ENCODE measurements around the gene SPATA13.
A peak's percentile ranks its signal among the peaks of the same experiment; 100 is the strongest.

Gene SPATA13

DNA sequence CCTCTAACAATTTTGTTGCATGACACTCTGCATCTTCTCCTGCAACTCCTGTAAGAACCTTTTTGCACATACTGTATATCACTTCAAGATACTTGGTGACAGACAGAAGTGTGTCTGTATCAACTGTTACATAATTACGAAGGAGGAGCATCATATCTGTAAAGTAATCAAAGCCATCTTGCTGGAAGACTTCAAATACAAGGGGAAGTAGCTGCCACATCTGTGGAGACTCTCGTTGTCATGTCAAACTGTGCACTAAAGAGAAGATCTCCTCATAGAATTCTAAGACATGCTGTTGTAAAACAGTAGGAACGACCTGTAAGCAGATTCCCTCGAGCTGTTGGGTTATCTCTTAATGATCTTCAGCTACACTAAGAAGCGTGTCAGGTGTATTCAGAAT lies 38.0 kb upstream of the SPATA13 start:
- TF ChIP-seq, protein P1, sequence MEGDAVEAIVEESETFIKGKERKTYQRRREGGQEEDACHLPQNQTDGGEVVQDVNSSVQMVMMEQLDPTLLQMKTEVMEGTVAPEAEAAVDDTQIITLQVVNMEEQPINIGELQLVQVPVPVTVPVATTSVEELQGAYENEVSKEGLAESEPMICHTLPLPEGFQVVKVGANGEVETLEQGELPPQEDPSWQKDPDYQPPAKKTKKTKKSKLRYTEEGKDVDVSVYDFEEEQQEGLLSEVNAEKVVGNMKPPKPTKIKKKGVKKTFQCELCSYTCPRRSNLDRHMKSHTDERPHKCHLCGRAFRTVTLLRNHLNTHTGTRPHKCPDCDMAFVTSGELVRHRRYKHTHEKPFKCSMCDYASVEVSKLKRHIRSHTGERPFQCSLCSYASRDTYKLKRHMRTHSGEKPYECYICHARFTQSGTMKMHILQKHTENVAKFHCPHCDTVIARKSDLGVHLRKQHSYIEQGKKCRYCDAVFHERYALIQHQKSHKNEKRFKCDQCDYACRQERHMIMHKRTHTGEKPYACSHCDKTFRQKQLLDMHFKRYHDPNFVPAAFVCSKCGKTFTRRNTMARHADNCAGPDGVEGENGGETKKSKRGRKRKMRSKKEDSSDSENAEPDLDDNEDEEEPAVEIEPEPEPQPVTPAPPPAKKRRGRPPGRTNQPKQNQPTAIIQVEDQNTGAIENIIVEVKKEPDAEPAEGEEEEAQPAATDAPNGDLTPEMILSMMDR (IDR thresholded peaks at IDR 0.05; ENCODE audit: low read depth, low read length, missing control alignments): no peak
- DNase-seq (ENCODE audit: low read depth): no peak
- H3K4me3 ChIP-seq (ENCODE audit: low read depth, low read length): no peak overlapping the region

GRCh38 chr13:24123761-24124160 lies 36.8 kb upstream of the SPATA13 start:
- DNase-seq (ENCODE audit: low read depth): no peak
- TF ChIP-seq, protein P1 (IDR thresholded peaks at IDR 0.05; ENCODE audit: low read depth, low read length, missing control alignments): no peak
- H3K4me3 ChIP-seq (ENCODE audit: low read depth, low read length): no peak overlapping the region

DNA sequence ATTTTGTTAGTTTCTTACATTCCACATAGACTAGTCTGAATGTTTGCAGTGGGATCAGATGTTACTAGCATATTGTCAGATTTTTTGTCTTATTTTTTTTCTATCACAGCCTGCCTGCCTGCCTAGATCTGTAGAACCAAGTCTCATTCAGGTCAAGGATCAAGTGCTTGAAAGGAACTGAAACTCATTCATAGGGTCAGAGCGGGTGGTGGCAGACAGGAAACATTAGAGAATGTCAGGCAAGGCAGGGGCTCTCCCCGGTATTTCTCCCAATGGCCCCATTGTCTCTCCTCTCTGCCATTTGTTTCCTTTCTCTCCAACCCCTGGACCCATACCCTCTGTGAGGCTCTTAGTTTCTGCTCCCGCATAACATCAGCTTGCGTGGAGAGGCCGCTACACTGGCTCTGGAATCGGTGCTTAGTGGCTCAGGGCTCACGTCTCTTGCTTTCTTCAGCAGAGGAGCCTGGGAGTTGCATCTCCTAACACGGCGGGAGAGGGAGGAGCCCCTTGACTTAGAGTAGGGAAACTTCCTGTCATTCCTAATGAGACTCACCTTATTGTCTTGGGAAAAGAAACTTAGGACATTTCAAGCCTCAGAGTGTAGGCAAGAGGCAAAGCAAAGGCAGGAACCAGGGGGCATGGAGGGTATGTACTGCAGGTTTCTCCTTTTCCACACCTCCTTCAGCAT lies 35.6 kb upstream of the SPATA13 start:
- TF ChIP-seq, protein P1 (IDR thresholded peaks at IDR 0.05; ENCODE audit: low read depth, low read length, missing control alignments): no peak
- peak; percentile 27 for DNase-seq (ENCODE audit: low read depth)
- no peak overlapping the region for H3K4me3 ChIP-seq (ENCODE audit: low read depth, low read length)

DNA sequence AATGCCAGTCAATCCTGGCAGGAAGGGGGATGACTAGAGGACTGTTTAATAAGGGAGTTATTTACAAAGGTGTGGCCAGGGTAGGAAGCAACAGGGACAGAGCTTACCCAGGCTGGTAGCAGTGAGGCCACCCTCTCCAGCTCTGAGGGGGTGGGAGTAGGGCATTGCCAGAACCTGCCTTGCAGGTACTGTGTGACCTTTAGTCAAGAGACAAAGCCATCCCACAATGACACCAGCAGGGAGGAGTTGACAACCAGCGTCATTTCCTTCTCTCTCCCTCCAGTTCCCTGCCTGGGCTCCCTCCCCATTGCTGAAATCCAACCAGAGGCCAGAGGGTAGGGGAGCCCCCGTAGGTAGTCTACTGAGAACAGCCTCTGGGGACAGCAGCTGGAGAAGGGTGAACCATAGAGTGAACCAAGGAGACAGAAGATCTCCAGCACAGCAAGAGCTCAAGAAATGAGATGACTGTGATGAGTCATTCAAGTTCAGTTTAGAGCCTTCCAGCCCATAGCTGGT lies 33.3 kb upstream of the SPATA13 start:
- TF ChIP-seq, protein P1 (IDR thresholded peaks at IDR 0.05; ENCODE audit: low read depth, low read length, missing control alignments): no peak
- no peak for DNase-seq (ENCODE audit: low read depth)
- no peak overlapping the region for H3K4me3 ChIP-seq (ENCODE audit: low read depth, low read length)

DNA sequence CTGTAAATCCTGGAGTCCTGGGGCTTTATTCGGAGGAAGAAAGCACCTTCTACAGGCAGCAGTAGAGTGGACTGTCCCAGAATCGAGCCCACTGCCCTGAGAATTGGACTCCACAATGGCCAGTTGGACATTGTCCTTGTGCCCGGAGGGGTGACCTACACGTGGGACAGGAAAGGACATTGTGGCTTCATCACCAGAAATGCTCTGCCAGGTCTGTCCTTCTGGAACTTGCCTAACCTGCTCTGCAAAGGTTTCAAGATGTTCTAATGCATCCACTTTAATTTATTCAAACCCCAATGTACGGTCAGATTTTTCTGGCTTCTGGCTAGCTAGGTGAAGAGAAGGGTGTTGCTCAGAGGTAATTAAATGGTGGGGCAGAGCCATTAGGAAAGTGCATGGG lies 32.4 kb upstream of the SPATA13 start:
- no peak overlapping the region for H3K4me3 ChIP-seq (ENCODE audit: low read depth, low read length)
- DNase-seq (ENCODE audit: low read depth): no peak
- TF ChIP-seq, protein P1 (IDR thresholded peaks at IDR 0.05; ENCODE audit: low read depth, low read length, missing control alignments): no peak

DNA sequence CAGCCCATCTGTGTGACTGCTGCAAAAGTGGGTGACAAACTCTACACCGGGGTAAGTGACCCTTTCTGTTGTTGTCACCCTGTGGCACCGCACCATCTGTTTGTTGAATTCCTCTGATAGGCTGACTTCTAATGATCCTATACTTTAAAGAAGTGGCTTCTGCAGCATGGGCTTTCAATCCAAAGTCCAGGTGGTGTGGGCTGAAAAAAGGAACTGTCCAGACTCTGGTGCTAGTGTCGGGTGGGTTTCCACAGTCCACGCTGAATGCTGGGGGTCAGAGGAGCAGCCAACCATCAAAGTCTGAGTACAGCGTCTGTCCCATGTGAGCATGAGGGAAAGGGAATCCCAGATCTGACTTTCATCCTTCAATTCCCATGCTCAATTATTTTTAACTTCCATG lies 31.6 kb upstream of the SPATA13 start:
- DNase-seq (ENCODE audit: low read depth): no peak
- H3K4me3 ChIP-seq (ENCODE audit: low read depth, low read length): no peak overlapping the region
- TF ChIP-seq, protein P1 (IDR thresholded peaks at IDR 0.05; ENCODE audit: low read depth, low read length, missing control alignments): no peak
